Trophoblast cell (in vitro differentiated cells and primary cell): Measurements from ENCODE around the gene ZNF669.

Source experiments
- DNase-seq, 2 donors: peaks; one replicate each; pipeline ENCODE4 v3.0.0-alpha.2; 2016
- H2AFZ ChIP-seq: 2 replicates; pipeline ENCODE4 v1.6.1; 2013; ENCODE audit warnings: low read length, moderate library complexity, mild to moderate bottlenecking; ENCODE audit not compliant: insufficient read depth, poor library complexity
- H2AK5ac ChIP-seq: 2 replicates; pipeline ENCODE4 v1.6.1; 2013; ENCODE audit warnings: mild to moderate bottlenecking, low read length
- H2BK120ac ChIP-seq: 2 replicates; pipeline ENCODE4 v1.6.1; 2013; ENCODE audit warnings: low read length, mild to moderate bottlenecking, moderate library complexity; ENCODE audit not compliant: insufficient read depth, poor library complexity
- H2BK12ac ChIP-seq: 2 replicates; pipeline ENCODE4 v1.6.1; 2013; ENCODE audit warnings: mild to moderate bottlenecking, low read length, moderate library complexity
- H2BK5ac ChIP-seq: 2 replicates; pipeline ENCODE4 v1.6.1; 2013; ENCODE audit warnings: low read length, low read depth, moderate library complexity, mild to moderate bottlenecking; ENCODE audit not compliant: poor library complexity
- H3K14ac ChIP-seq: 2 replicates; pipeline ENCODE4 v1.6.1; 2013; ENCODE audit warnings: mild to moderate bottlenecking, low read length
- H3K18ac ChIP-seq: 2 replicates; pipeline ENCODE4 v1.6.1; 2013; ENCODE audit warnings: mild to moderate bottlenecking, low read length
- H3K23ac ChIP-seq: 2 replicates; pipeline ENCODE4 v1.6.1; 2013; ENCODE audit warnings: low read length
- H3K27ac ChIP-seq: 2 replicates; pipeline ENCODE4 v1.5.1; 2013; ENCODE audit warnings: low read depth, mild to moderate bottlenecking, inconsistent platforms, low read length, moderate library complexity
- H3K27me3 ChIP-seq: 2 replicates; pipeline ENCODE4 v1.6.1; 2013; ENCODE audit warnings: inconsistent platforms, mild to moderate bottlenecking, low read length, moderate library complexity; ENCODE audit not compliant: insufficient read depth
- H3K36me3 ChIP-seq, 2 experiments: 1 replicate in 1 of 2; 2 replicates in 1 of 2; pipeline ENCODE4 v1.6.1; 2013; ENCODE audit warnings: low read length in 2 of 2, mild to moderate bottlenecking in 2 of 2, moderate library complexity in 1 of 2; ENCODE audit not compliant: insufficient read depth in 2 of 2, control insufficient read depth in 1 of 2
- H3K4ac ChIP-seq: 2 replicates; pipeline ENCODE4 v1.6.1; 2013; ENCODE audit warnings: low read depth, mild to moderate bottlenecking, low read length, moderate library complexity
- H3K4me1 ChIP-seq, 2 experiments: 1 replicate in 1 of 2; 2 replicates in 1 of 2; pipeline ENCODE4 v1.6.1; 2013; ENCODE audit warnings: low read length in 2 of 2, mild to moderate bottlenecking in 2 of 2, moderate library complexity in 1 of 2; ENCODE audit not compliant: insufficient read depth in 2 of 2, control insufficient read depth in 1 of 2
- H3K4me2 ChIP-seq: 2 replicates; pipeline ENCODE4 v1.6.1; 2013; ENCODE audit warnings: inconsistent platforms, mild to moderate bottlenecking, low read length, moderate library complexity
- H3K4me3 ChIP-seq: 2 replicates; pipeline ENCODE4 v1.5.1; 2013; ENCODE audit warnings: mild to moderate bottlenecking, low read depth, low read length, inconsistent platforms
- H3K79me1 ChIP-seq: one replicate; pipeline ENCODE4 v1.6.1; 2013; ENCODE audit warnings: low read length
- H3K79me2 ChIP-seq: 2 replicates; pipeline ENCODE4 v1.6.1; 2013; ENCODE audit warnings: low read length, mild to moderate bottlenecking; ENCODE audit not compliant: control insufficient read depth, insufficient read depth, poor library complexity
- H3K9ac ChIP-seq: 2 replicates; pipeline ENCODE4 v1.6.1; 2013; ENCODE audit warnings: mild to moderate bottlenecking, low read length
- H3K9me3 ChIP-seq: 2 replicates; pipeline ENCODE4 v1.6.1; 2013; ENCODE audit warnings: low read depth, mild to moderate bottlenecking, control low read depth, inconsistent platforms, low read length; ENCODE audit not compliant: insufficient read depth
- H4K12ac ChIP-seq: 2 replicates; pipeline ENCODE4 v1.6.1; 2013; ENCODE audit warnings: low read depth, mild to moderate bottlenecking, low read length, moderate library complexity
- H4K8ac ChIP-seq: 2 replicates; pipeline ENCODE4 v1.6.1; 2013; ENCODE audit warnings: low read depth, mild to moderate bottlenecking, low read length, moderate library complexity
- H4K91ac ChIP-seq: one replicate; pipeline ENCODE4 v1.6.1; 2013; ENCODE audit warnings: low read depth, mild to moderate bottlenecking, low read length, moderate library complexity
- WGBS: extraction: QIAGEN DNeasy Blood & Tissue Kit; methylation state at CpG from one replicate; pipeline ENCODE4 v1.1.7; 2013; ENCODE audit warnings: missing lambda C conversion rate; ENCODE audit not compliant: insufficient read length, insufficient coverage; ENCODE audit errors: extremely low coverage; 5-methylcytosine and 5-hydroxymethylcytosine counted together

The ZNF669 gene

GRCh38 chr1:247084771-247085170, 19.4 kb downstream of the ZNF669 start:
- no peak overlapping the region for H3K9ac ChIP-seq
- no peak overlapping the region for H3K14ac ChIP-seq
- H2BK120ac ChIP-seq: no peak overlapping the region
- H3K4me3 ChIP-seq: peak overlapping the region; percentile 5
- H3K27me3 ChIP-seq: no peaks in the 10 kb centered on the region
- no peak overlapping the region for H2BK12ac ChIP-seq
- H3K4ac ChIP-seq: no peak overlapping the region
- H3K4me1 ChIP-seq: no peaks in the 10 kb centered on the region
- no peak overlapping the region for H4K91ac ChIP-seq
- DNase-seq: no peak
- no peak overlapping the region for H3K23ac ChIP-seq
- no peaks in the 10 kb centered on the region for H3K79me1 ChIP-seq
- no peak overlapping the region for H2AFZ ChIP-seq
- H3K9me3 ChIP-seq: peaks cover 2% of the 10 kb centered on the region
- H2BK5ac ChIP-seq: no peak overlapping the region
- no peaks in the 10 kb centered on the region for H3K79me2 ChIP-seq
- no peak overlapping the region for H3K4me2 ChIP-seq
- no CpG with 5 or more reads among the region's 8 CpGs for WGBS
- no peak overlapping the region for H3K27ac ChIP-seq
- no peak overlapping the region for H3K18ac ChIP-seq
- H4K8ac ChIP-seq: no peak overlapping the region
- H2AK5ac ChIP-seq: no peak overlapping the region
- H3K36me3 ChIP-seq: no peaks in the 10 kb centered on the region
- no peak overlapping the region for H4K12ac ChIP-seq

- DNase-seq: peak in 1 of 2 donors; percentile 18
- WGBS: no CpG with 5 or more reads among the region's 23 CpGs
- Histone ChIP-seq H3K4ac (no peak overlapping the region), H2BK5ac (no peak overlapping the region), H3K27ac (peak overlapping the region; percentile 27), H3K9me3 (peaks cover 2% of the 10 kb centered on the region), H3K14ac (no peak overlapping the region), H3K9ac (no peak overlapping the region), H3K4me2 (peak overlapping the region; percentile 43), H3K4me1 (peaks cover 0 to 8% of the 10 kb centered on the region in 2 experiments), H3K23ac (no peak overlapping the region), H3K79me2 (peaks cover 7% of the 10 kb centered on the region), H3K79me1 (peaks cover 7% of the 10 kb centered on the region), H3K36me3 (peaks cover 2 to 6% of the 10 kb centered on the region in 2 experiments), H2BK12ac (no peak overlapping the region), H4K91ac (no peak overlapping the region), H2BK120ac (no peak overlapping the region), H3K4me3 (no peak overlapping the region), H3K27me3 (no peaks in the 10 kb centered on the region), H2AK5ac (no peak overlapping the region), H4K12ac (peak overlapping the region; percentile 74), H2AFZ (peak overlapping the region; percentile 63), H4K8ac (no peak overlapping the region), H3K18ac (no peak overlapping the region)
These were observed 24.8 kb downstream of the ZNF669 start for GRCh38 chr1:247079141-247079874.

- peak within 1 kb of the TSS; percentile 42 for H2BK12ac ChIP-seq
- peak within 1 kb of the TSS; percentile 80 for H3K14ac ChIP-seq
- peak within 1 kb of the TSS; percentile 87 for H3K9ac ChIP-seq
- peak within 1 kb of the TSS; percentile 87 for H3K4me3 ChIP-seq
- peak within 1 kb of the TSS; percentile 60 for H3K27ac ChIP-seq
- WGBS: no CpG with 5 or more reads among the region's 57 CpGs
- peaks cover 10% of the 10 kb centered on the region for H3K79me2 ChIP-seq
- peaks cover 0 to 8% of the 10 kb centered on the region in 2 experiments for H3K4me1 ChIP-seq
- peaks cover 7% of the 10 kb centered on the region for H3K79me1 ChIP-seq
- peak within 1 kb of the TSS; percentile 9 for H3K18ac ChIP-seq
- H3K36me3 ChIP-seq: peaks cover 2 to 7% of the 10 kb centered on the region in 2 experiments
- H3K4ac ChIP-seq: peak within 1 kb of the TSS; percentile 90
- H3K9me3 ChIP-seq: peaks cover 2% of the 10 kb centered on the region
- H2BK120ac ChIP-seq: peak within 1 kb of the TSS; percentile 74
- H3K23ac ChIP-seq: no peak within 1 kb of the TSS
- peak within 1 kb of the TSS; percentile 74 for H4K12ac ChIP-seq
- peak within 1 kb of the TSS; percentile 81 for H2BK5ac ChIP-seq
- H2AK5ac ChIP-seq: no peak within 1 kb of the TSS
- peak within 1 kb of the TSS; percentile 92 for H3K4me2 ChIP-seq
- peak within 1 kb of the TSS; percentile 74 for H4K91ac ChIP-seq
- H2AFZ ChIP-seq: peak within 1 kb of the TSS; percentile 63
- H4K8ac ChIP-seq: peak within 1 kb of the TSS; percentile 84
- DNase-seq: peak; percentile 98 to 99
- H3K27me3 ChIP-seq: no peaks in the 10 kb centered on the region
These were observed 25.7 kb downstream of the ZNF669 start, which contains the start of gene ZNF670 for GRCh38 chr1:247078258-247079140. ZNF670 (minus strand) TSS chr1:247078811; CDS start chr1:247078596, 215 bp downstream.

DNA sequence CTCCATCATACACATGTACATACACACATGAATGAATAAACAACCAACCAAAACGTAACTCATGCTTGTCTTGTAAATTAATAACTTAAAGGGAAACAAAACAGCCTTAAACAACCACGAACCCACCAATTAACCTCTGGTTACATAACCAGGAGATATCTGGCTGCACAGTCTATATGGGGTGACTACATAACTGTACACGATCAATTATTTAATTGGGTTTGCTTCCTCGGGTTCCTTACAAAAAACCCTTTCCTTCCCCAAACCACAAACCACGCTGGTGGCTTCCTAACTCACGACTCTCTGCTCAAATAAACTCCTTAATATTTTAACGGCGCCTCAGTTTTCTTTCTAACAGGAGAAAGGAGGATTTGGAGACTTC, 26.3 kb downstream of the ZNF669 start:
- Histone ChIP-seq H3K27ac (no peak overlapping the region), H3K9me3 (peaks cover 2% of the 10 kb centered on the region), H3K79me1 (peaks cover 7% of the 10 kb centered on the region), H3K4me2 (peak overlapping the region; percentile 92), H2BK5ac (no peak overlapping the region), H3K18ac (no peak overlapping the region), H3K9ac (peak overlapping the region; percentile 87), H2BK12ac (no peak overlapping the region), H3K4me3 (peak overlapping the region; percentile 87), H4K8ac (no peak overlapping the region), H4K12ac (no peak overlapping the region), H3K27me3 (no peaks in the 10 kb centered on the region), H3K23ac (no peak overlapping the region), H2BK120ac (no peak overlapping the region), H3K14ac (peak overlapping the region; percentile 80), H3K36me3 (peaks cover 2 to 7% of the 10 kb centered on the region in 2 experiments), H4K91ac (peak overlapping the region; percentile 74), H3K79me2 (peaks cover 10% of the 10 kb centered on the region), H2AFZ (no peak overlapping the region), H3K4me1 (peaks cover 0 to 8% of the 10 kb centered on the region in 2 experiments), H2AK5ac (no peak overlapping the region), H3K4ac (peak overlapping the region; percentile 90)
- WGBS: no CpG with 5 or more reads among the region's 8 CpGs
- no peak for DNase-seq
